Hematopoietic multipotent progenitor cell (in vitro differentiated cells): ENCODE data around the gene RASL12. TPM values are rescaled to one million over a fixed set of nuclear protein-coding genes. Genes with fewer than 3 reads are reported as not detected.
"Not testable (repeated sequence)": the region's sequence is repeated elsewhere in the genome, so short reads cannot be mapped to it uniquely, and the experiment has no call there.

Experiments
- DNase-seq, 3 donors: peaks; one replicate each; pipeline ENCODE4 v3.0.0-alpha.2; 2011 to 2015; ENCODE audit warnings: low read depth in 2 of 3, low spot score in 2 of 3
- total RNA-seq: library from RNA; depleted of rRNA; stranded (reverse); fragments of >200 nt; gene quantifications from one replicate; pipeline ENCODE4 v1.2.3, GENCODE V29; 2012

RASL12 gene
- total RNA-seq, 1 donor, result not detected

DNA sequence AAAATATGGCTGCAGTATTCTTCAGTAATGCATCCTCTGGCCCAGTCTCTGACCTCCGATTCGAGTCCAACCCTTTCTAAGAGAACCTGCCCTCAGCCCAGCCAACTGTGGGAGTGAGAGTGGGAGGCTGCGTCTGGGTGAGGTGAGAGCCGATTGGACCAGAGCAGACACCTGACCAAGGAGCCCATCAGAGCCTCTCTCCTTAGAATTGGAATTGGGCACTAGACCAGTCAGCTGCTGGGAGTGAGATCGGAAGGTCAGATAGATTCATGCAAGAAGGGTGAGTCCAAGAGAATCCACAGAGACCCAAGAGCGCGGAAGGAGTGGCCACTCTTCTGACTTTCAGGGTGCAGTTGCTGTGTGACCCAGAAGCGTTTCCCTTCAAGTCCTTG lies 10.2 kb downstream of the RASL12 start:
- no peak for DNase-seq

DNA sequence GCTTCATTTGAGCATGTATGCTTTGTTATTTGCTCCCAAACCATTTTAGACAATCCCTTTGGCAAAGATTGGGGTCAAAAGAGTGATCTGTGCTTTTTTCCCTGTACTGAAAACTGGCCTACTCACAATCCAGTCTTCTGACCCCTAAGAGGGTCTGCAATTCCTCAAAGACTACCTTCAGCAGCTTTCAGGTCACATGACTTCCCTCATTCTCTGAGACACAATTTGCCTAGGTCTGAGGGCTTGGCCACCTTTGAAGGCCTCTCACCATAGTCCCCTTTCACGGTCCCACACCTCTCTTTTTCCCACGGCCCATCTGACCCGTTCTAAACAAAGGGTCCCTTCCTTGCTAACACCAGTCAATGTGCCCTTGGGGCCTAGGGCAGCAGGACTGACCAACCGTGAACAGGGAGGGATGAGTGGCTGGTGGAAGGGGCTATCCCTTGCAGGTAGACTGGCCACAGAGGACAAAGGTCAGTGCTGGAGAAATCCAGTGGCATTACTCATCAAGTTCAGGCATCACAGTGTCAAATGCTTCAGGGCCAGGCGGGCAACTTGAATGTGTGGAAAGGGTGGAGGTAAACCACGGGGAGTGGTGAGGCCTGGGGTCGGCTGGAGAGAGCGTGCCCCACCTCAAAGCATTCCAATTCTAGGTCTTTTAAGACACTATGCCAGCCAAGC lies 10.8 kb downstream of the RASL12 start:
- DNase-seq, result no peak

DNA sequence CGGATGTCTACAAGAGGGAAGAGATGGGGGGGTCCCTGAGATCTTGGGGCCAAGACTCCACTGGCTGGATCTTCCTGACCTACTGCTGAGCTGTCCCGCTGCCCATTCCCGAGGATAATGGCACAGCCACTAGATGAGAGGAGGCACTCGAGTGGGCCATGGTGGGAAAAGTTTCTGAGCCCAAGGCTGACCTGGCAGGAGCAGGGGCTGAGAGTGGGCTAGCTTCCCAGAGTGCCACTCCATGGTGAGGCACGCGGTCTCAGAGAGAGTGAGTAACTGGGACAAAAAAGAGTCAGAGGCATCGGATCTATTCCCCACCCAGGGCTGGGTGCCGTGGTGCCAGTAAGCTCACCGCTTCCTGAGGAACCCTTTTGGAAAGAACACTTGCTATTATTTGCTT lies 11.7 kb downstream of the RASL12 start:
- DNase-seq, result no peak

DNA sequence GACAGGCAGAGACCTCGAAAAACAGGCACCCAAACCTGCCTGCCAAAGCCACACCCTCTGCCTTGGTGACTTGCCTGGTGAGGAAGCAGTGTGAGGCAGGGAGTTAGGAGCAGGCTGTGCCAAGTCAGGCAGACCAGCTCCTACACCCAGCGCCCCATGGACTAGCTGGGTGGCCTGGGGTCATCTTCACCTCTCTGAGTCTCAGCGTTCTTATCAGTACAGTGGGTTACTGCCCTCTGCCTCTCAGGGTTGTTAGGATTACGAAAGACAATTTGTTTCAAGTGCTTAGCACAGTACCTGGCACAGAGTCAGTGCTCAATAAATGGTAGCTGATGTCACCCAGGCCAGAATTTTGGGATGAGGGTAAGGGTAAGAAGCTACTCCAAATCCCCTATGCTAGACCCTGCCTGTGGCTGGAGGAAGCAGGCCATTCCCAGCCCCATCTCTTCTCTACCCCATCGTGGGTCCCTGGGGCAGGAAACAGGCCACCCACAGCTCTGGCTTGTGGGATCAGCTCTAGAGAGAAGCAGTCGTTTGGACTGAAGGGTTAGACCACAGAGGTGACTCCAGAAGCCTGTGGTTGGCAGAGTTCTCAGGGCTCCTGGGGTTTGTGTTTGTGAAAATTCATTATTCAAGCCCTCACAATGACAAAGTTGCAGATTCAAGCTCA lies 12.5 kb downstream of the RASL12 start:
- DNase-seq, result peak in 1 of 3 donors; percentile 50

DNA sequence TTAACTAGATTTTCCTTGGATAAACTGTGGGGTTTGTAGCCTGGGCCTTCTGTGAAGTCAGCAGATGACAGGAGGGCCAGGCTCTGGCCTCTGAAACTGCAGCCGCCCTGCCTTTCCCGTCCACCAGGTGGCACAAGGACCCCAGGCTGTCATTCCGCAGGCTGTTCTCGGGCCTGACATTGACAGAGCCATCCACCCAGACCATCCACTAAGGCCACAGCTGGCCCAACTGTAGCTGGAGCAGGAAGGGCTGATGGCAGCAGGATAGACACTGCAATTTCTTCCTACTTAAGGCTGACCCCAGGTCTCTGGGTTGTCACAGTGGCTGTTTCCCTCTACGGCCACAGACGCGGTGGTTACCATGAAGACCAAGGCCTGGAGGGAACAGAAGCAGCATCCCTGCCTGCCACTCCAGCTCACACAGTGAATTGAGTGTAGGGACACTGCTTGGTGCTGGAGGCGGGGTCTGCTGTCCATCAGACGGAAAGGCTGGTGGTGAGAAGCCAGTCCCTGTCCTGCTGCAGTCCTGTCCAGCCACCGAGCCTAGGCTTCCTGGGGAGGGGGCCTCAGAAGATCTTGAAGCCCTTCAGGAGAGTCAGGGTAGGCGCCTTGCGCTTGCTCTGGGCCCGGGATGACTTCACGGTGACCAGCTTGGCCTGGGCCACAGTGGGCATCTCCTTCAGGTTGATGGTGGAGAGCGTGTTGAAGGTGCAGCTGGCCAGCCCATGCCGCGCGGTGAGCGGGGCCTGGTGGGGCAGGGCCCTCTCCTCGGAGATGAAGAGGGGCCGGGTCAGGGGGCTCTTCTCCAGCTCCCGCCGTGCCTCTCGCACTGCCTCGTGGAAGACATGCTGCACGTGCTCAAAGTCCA lies 13.2 kb downstream of the RASL12 start:
- DNase-seq, result peak in 2 of 3 donors; percentile 54 to 75

DNA sequence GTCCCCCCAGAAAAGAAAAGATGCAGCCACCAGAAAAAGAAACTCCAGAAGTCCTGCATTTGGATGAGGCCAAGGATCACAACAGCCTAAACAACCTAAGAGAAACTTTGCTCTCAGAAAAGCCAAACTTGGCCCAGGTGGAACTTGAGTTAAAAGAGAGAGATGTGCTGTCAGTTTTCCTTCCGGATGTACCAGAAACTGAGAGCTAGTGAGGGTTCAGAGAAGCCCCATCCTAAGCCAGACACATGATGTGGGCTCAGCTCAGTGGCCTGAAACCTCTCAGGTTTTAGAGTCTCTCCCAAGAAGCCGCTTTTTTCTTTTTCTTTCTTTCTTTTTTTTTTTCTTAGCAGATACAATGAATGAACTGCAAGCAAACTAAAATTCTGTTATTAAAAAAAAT lies 14.8 kb downstream of the RASL12 start:
- DNase-seq, result no peak

DNA sequence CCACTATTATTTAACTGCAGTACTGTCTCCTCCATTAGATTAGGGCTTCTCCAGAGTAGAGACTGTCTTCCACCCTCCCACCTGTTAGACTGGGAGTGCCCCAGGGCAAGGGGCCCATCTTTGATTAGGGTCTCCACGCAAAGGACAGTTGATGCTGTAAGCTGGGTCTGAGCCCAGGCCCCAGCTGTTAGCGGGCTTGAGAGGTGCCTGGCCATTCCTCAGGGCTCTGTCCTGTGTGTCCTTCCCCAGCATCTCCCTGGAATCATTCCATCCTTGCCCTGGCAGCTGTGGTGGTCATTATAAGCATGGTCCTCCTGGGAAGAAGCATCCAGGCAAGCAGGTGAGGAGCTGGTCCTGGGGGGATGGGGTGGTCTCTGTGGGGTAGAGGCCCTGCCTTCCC lies 16.5 kb downstream of the RASL12 start:
- DNase-seq, result no peak

DNA sequence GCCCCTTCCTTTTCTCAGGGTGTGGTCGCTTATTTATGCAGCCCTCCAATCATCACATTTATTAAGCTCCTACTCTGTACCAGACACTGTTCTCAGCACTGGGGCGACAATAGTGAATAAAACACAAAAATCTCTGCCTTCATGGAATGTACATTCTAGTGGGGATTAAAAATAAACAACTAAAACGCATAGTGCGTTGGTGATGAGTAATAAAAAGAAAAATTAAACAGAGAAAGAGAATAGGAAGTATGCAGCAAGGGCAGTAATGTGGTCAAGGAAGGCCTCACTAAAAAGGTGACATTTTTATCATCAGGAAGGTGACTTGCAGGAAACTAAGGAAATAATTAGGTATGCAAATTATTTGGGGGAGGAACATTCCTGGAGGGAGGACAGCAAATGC lies 17.5 kb downstream of the RASL12 start:
- no peak for DNase-seq

DNA sequence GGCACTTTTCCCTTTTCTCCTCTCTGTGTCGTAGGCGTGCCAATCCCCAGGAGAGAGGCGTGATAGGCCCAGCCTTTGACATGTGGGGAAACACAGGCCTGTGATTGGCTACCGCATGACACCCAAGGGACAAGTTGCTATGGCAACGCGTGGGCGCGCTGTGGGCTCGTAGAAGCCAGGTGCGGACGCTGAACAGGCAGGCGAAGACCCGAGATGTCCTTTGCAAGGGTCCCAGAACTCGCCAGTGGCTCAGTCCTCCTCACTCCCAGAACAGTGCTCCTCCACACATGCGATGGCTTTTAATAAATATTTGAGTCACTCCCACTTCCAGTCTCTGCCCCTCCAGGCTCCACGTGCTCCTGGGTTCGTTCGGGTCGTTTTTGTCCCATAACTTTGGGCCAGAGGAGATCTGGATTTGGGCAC lies 18.4 kb downstream of the RASL12 start:
- peak; percentile 63 to 92 (median 89) for DNase-seq

DNA sequence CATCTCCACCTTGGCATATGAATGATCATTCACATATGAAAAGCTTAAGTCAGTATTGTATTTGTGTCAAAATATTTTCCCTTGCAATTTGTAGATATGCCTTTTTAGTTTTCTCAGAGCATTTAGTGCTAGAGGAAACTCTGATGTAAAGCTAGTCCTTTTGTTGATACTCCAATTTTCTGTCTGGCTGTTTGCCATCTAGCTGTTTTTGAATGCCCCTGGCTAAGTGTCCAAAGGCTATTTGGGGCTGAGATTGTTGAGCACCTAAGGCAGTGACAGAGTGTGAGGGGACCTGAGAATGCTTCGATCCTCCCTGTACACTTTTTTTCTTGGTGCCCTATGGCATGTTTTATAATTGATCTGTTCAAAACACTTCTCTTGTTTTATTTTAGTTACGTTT lies 19.6 kb downstream of the RASL12 start:
- no peak for DNase-seq

DNA sequence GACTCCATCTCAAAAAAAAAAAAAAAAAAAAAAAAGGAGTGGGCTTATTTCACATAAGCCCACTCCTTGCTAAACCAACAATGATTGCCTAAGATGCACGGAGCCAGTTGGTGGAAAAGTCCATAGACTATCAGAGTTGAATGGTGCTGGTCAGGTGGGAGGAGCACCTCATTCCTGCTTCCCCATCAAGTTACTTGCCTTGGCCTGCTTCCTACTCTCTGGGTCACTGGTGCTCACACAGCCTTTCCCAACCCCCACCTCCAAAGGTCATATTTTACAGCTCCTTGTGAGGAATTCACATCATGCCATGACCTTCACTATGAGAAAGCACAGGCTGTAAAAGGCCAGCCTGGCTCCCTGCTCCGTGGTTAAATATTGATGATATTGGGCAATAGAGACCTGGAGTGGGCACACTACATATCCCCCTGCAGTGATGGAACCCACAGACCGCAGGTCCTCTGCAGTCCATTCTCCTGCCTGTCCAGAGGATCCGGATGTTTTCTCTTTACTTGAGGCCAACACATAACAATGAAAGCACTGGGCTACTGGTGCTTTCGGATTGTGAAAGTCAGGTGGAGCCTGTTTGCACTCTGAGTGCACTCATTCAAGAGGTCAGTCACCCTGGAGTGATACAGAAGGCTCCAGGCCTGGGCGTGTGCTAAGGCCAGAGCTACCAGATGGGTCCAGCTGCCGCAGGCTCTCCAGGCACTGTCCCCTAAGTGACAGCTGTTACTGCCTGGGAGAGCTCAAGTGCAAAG lies 22.9 kb downstream of the RASL12 start, which contains the start of gene SLC51B:
SLC51B (plus strand) TSS at position 664 of the 758 bp plus-strand sequence. CDS start 4,618 bp downstream, outside the sequence.
- no peak for DNase-seq

DNA sequence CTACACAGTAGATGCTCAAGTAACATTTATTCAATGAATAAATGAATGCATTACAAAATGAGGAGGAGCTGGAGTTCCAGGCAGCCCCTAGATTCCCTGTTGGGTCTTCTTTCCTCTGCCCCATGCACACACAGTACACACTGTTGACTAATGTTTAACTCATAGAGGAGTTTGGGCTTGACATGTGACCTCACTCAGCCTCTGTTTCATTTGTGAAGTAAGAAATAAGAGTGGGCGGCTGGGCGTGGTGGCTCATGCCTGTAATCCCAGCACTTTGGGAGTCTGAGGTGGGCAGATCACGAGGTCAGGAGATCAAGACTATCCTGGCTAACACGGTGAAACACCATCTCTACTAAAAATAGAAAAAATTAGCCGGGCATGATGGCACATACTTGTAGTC lies 23.6 kb downstream of the RASL12 start:
- DNase-seq, result not testable (repeated sequence)

DNA sequence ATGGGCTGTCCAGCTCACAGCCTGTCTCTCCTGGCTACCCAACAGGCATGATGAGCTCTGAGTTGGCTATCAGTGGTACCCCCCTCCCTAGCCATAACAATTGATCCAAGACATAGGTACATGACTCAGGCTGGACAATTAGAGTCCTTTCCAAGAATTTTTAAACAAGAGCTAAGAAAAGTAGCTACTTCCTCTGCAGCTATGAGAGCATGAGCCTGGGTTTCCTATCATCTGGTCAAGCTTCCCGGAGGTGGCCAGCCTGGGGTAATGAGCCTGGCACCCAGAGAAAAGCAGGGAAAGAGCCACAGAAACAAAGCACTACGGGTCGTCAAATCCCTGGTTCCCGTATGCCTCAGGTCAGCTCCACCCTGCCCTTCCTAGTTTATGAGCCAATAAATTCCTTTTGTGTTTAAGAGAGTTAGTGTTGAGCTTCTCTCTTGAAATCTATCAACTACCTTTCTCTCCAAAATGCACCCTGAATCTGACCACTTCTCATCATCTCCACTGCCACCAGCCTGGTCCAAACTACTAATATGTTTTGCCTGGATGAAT lies 24.9 kb downstream of the RASL12 start:
- DNase-seq, result no peak

DNA sequence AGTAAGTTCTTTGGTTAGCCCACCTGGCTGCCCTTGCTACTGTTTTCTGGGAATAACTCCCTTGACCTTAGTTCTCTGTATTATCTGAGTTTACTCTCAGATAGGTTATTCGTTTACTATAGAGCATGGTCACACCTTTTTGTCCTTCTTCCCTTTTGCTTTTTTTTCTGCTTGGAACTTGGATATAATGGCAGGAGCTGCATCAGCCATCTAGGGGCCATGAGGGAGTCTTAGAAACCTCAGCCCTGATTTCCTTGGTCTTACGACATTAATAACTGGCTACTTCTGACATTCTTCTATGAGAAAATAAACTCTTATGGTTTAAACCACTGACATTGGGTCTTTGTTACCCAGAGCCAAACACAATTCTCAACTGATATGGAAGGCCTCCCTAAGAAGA lies 26.0 kb downstream of the RASL12 start:
- DNase-seq, result no peak

DNA sequence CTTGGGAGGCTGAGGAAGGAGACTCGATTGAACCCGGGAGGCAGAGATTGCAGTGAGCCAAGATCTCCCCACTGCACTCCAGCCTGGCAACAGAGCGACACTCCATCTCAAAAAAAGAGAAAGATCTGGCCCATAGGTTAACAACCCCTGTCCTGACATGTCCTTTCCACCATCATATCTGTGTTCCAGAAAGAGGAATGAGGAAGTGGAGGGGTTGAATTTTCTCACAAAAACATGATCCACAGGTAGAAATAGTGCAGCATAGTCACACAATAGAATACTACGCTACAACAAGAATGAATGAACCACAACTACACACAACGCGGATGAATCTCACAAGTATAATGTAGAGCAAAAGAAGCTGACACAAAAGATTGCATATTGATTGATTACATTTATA lies 27.3 kb downstream of the RASL12 start:
- DNase-seq, result no peak

DNA sequence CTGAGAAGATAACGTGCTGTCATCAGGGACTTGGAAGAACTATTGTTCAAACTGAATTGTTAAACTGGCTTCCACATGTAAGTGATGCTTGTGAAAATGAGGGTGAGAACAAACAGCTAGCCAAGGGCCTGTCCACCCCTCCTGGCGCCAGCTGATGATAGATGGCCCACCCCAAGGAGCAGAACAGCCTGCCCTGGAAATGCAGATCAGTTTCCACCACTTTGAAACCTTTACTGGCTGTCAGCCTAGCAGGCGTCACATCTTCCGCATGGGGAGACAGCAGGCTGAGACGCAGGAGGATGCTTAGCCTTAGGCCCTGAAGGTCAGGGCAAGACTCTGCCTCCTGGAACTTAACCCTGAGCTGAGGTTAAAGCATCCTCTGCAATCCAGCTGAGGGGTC lies 29.0 kb downstream of the RASL12 start:
- DNase-seq, result no peak

DNA sequence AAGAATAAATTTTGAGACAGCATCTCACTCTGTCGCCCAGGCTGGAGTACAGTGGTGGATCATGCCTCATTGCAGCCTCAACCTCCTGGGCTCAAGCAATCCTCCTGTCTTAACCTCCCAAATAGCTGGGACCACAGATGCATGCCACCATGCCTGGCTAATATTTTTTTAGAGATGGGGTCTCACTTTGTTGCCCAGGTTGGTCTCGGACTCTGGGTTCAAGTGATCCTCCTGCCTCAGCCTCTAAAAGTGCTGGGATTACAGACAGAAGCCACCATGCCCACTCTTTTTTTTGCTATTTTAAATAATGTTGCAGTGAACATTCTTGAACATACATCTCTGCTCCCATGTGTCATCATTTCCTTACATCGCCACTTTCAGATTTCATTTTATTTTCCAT lies 29.4 kb downstream of the RASL12 start:
- no peak for DNase-seq

DNA sequence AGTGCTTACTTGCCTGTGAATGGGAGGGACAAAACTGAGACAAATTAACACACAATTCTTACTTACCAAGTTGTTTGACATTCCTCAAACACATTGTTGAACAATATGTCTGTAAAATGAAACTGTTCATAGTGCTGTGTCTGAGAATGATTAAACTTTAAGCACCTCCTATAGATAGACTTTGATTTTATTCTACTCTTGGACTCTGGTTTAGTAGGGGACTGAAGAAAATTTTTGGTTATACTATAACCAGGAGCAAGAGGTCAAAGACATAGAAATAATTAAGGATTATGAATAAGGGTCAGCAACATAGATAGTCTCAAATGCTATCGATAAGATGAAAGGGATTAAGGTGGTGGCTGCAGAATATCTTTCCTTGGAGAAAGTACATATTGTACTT lies 30.5 kb downstream of the RASL12 start:
- DNase-seq, result no peak

DNA sequence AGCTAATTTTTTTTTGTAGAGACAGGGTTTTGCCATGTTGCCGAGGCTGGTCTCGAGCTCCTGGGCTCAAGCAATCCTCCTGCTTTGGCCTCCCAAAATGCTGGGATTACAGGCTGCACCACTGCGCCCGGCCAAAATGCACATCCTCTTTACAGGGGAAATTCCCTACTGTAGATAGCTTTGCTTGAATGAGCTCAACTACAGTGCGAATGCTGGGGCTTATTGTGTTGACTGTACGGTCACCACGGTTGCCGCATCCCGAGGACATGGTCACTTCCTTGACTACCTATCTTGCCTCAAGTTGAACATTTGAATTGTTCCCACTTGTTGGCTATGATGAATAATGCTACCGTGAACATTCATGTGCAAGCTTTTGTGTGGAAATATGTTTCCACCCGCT lies 33.1 kb downstream of the RASL12 start:
- DNase-seq, result no peak

DNA sequence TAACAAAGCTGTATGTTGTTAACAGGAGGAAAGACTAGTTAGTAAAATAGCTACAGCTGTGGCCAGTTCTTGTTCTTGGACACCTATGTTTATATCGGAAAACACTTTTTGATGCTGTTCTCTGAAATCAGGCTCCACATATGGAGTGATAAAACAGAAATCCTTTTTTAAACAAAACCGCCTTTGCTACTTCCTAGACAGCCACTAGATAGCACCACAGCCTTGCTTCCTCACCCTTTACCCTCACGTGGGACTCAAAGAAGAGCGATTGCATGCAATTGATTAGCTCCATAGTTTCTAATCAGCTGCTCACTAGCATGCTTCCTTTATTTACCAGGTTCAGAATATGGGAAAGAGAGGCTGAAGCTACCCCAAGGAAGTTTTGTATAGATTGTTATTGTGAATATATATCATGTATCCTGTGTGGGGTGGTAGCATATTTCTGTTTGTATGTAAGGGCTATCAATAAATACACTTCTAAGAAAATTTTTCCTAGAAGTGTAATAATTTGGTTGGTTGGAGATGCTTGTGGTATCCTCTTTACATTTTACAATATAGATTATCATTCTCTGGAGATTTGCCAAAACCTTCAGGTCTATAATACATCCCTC lies 34.0 kb downstream of the RASL12 start:
- DNase-seq, result peak in 1 of 3 donors; percentile 55
